HG03378 (cell line): ENCODE measurements around the gene MBNL2.

Source experiments
- ATAC-seq: cut with Tn5 transposase; IDR thresholded peaks from one replicate; pipeline ENCODE4 v1.9.1; 2021; ENCODE audit warnings: mild to moderate bottlenecking, moderate library complexity; ENCODE audit not compliant: unreplicated experiment

MBNL2 gene

DNA sequence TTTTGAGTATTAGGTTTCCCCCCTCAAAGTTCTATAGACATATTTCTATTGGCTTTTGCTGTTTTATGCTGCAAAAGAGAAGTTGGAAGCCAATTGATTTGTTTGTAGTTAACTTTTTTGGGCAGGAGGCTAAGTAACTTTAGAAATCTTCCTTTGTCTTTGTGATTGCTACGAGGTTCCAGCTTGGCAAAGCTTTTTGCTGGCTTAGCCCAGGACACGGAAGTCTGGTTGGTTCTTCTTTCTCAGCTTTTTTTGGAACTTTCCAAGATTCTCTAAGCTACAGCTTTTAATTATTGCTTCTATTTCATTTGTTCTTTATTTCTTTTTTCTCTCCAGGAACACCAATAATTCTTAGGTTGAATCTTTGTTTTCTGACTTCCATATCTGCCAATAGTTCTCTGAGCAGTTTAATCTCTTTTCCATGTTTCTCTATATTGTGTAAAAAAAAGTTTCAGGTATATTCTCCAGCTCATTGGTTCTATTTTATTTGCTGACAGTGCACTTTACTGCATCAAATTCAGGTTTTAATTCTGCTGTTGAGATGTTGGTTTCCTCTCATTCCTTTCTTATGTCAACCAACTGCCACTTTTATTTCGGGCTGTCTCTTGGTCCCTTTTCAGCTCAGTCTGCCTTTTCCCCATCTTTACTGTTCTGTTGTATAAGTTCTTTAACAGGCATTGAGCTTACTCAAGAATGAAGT is 27.8 kb downstream of the MBNL2 start:
- no peak for ATAC-seq

GRCh38 chr13:97250560-97250959 is 28.4 kb downstream of the MBNL2 start:
- no peak for ATAC-seq

DNA sequence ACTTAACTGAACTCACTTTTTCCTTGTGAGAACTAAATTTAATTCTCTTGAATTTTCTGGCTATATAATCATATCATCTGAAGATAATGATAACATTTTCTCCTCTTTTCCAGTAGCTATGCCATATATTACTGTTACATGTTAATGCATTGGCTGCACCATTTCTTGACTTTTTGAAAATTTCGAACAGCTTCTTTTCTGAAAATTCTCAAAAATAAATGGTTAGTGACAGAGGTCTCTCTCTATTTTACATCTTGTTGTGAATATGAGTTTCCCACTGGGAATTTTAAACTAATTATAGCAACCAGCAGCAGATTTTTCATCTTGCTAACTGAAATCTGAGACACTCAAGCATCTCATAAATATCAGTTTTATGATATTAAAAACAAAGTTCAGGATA is 30.6 kb downstream of the MBNL2 start:
- ATAC-seq: no peak

DNA sequence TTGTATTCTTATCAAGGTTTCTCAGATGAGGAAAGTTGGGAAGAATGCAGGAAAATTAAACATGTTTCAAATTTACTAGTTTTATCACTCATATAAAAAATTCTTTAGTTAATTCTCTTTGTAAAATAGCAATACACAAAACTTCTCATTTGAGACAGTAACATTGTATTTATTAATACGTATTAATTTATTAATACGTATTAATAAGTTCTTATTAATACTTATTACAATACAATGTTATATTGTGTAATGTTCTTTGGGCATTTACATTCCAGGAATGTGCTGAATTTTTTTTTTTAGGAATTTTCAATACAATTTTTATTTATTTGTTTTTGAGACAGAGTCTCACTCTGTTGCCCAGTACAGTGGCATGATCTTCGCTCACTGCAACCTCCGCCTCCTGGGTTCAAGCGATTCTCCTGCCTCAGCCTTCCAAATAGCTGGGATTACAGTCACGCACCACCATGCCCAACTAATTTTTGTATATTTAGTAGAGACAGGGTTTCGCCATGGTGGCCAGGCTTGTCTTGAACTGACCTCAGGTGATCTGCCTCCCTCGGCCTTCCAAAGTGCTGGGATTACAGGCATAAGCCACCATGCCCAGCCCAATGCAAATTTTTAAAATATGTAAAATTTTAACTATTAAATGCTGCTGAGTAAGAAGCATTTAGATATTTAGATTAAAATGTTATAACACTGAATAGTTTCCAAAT is 31.6 kb downstream of the MBNL2 start:
- ATAC-seq: no peak

- no peak for ATAC-seq
These were observed 32.7 kb downstream of the MBNL2 start for GRCh38 chr13:97254816-97255215.

- no peak for ATAC-seq
These were observed 33.4 kb downstream of the MBNL2 start for GRCh38 chr13:97255515-97256021.

DNA sequence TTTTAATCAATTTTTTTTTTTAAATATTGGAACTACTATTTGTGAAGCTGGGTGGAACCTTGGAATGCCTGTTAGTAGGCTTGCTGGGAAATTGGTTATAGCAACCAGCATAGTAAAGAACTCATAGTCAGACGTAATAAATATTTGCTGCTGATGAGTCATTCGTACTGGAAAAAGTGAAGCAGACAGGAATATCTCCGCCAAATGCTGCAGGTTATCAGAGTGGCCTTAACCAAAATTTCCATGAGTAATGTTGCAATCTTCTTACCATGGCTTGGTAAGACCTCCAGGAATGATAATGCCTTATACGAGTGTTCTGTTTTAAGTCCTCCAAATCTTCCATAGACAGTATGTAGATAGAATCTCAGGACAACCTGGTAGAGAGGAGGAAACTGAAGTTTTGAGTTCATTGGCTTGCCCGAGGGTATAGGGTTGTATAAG is 34.2 kb downstream of the MBNL2 start:
- no peak for ATAC-seq

- ATAC-seq: no peak
These were observed 35.2 kb downstream of the MBNL2 start for GRCh38 chr13:97257228-97257755.

DNA sequence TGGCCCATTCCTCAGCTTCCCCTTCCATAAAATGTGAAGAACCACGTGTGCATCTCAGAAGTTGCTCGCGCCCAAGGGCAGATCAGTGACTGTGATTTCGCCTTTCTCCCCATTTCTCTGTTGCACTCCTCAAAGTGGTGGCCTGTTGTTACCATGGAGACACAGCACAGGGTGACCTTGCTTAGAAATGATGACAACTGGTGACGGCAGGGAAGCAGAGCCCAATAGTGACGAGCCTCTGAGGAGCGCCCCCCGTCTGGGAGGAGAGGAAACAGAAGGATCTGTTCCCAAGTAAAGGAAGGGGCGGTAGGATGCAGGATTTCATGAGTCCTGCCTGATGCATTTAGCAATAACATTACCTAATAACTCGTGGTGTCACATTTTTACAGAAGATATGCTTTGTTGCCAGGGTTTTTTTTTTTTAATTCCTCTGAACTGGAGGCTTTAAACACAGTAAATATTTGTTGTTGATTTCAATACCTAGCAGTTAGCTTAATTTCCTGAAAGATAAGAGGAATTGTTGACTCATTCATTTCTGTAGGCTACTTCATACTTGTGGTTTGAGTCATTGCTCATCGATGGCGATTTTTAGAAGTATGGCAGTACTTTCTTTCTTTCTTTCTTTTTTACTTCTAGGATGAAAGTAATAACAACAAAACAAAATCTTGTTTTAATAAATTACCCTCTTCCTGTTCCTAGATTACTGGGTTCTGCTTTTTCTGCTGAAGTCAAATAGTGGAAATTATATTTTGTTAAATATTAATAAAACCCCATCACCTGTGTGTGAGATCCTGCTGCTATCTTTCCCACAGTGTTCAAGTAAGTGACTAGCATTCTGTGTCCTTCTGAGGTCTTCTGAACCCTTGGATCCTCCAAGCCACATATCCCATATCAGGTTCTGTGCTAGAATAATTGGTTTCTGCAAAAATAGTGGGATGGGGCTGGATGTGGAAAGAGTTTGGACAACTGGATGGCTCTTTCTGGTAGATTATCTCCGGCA is 36.0 kb downstream of the MBNL2 start:
- ATAC-seq: peak; percentile 85

GRCh38 chr13:97258801-97259200 is 36.7 kb downstream of the MBNL2 start:
- no peak for ATAC-seq

- ATAC-seq: no peak
These were observed 37.3 kb downstream of the MBNL2 start for GRCh38 chr13:97259410-97259797.

DNA sequence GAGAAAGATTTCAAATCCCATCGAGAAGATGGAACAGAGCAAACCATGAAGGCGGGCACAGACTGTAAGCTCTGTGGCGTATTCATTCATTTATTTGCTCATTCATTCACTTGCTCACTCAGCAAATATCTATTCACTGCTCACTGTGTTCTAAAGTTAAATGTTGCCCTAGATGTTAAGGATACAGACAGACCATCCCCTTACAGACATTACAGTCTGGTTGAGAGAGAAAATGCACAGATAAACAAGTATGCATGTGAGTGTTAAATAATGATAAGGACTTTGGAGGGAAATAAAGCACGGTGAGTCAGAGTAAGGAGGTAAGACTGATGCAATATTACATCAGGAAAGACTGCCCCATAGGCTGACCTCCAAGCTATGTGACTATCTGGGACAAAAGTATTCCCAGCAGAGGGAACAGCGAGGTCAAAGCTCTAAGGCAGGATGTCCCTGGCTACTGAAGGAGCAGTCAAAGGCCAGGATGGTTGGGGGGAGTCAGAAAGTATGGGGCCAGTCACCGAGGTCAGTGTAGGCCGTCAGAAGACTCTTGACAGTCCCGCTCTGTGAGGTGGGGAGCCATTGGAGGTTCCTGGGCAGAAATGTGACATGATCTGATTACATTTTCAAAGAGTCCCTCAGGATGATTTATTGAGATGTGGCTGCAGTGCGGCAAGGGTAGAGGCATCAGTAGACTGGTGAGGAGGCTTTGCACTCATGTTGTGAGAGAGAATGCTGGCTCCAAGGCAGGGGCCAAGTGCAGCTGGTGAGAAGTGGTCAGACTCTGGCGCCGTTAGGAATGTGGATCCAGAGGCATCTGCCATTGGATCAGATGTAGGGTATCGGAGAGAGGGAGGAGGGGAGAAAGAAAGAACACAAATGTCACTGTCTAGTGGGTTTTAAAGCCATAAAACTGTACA is 37.9 kb downstream of the MBNL2 start:
- ATAC-seq: no peak

GRCh38 chr13:97261254-97262005 is 39.3 kb downstream of the MBNL2 start:
- ATAC-seq: peak; percentile 61

- ATAC-seq: no peak
These were observed 39.9 kb downstream of the MBNL2 start for GRCh38 chr13:97262058-97262457.

DNA sequence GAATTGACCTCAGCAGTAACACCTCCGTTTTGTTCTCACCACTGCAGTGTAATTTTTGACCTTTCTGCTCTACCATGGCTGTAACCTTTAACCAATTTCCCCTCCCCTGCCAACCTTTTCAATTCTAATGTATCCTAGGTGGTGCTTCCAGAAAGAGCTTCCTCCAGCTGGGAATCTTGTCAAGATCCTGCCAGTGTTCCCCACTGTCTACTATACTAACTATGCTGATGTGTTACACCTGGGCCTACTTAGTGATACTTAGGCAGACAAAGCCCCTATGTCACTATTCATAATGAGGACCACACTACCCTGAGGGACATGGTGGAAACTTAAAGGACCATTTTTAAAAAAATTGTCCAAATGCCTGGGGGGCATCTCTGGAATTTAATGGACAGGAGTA is 41.0 kb downstream of the MBNL2 start:
- no peak for ATAC-seq

- ATAC-seq: no peak
These were observed 42.5 kb downstream of the MBNL2 start for GRCh38 chr13:97264663-97265062.

DNA sequence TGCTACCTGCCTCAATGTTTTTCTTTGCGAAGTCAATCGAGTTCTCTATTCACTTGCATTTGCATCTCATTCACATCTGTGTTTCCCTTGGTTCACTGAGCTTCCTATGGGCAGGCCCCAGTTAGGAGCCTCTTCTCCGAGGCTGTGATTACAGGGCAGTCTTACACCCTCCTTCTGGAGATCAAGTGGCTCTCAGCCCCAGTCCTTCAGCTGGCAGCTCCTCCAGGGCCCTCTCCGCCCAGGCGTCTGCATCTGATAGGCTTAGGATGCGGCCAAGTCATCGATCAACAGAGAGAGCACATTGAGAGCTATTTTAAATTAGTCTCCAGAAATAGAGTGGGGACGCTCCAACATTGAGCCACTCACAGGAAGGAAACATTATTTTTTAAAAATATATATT is 44.2 kb downstream of the MBNL2 start:
- ATAC-seq: no peak

DNA sequence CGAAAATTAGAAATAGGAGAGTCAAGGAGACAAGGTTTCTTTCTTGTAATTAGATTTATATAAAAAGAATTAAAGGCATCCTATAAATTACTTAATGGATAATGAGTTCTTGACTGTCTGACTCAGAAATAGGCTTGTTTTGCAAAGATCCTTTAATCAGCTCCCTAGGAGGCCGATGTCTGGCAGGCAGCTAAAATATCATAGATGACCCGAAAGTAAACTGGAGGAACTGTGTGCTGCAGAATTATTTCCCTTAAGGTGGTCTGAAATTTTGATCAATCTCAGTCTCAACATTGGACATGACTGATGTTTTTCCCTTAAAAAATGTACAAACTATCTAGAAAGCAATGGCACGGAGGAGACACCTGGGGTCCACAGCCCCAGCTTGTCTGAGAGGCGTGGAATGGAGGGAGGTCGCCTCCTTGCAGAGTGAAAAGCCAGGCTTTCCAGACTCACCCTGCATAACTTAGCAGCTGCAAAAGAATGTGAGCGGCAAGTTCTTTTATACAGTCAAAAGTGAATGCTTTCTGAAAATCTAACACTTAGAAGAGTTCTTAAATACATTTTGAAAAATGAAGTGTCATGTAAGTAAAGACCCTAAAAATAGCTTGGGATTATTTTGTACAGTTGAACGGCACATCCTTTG is 44.8 kb downstream of the MBNL2 start:
- ATAC-seq: no peak
